Measurements from ENCODE around the gene TFDP1.

- no peak for TF ChIP-seq EZH2 (IDR thresholded peaks at IDR 0.05; ENCODE audit: insufficient read depth, poor library complexity, severe bottlenecking)
- TF ChIP-seq EZH2phosphoT487 (IDR thresholded peaks at IDR 0.05; ENCODE audit: insufficient read depth, low read depth) = no peak
Measured at GRCh38 chr13:113641426-113641825, 56.9 kb downstream of the TFDP1 start.
